HG02623 (cell line): ENCODE results near the gene VTI1A.
"Not testable (repeated sequence)": the region's sequence is repeated elsewhere in the genome, so short reads cannot be mapped to it uniquely, and the experiment has no call there.

Experiments
- ATAC-seq: cut with Tn5 transposase; IDR thresholded peaks from one replicate; pipeline ENCODE4 v1.9.1; 2021; ENCODE audit warnings: moderate library complexity; ENCODE audit not compliant: unreplicated experiment

VTI1A gene

DNA sequence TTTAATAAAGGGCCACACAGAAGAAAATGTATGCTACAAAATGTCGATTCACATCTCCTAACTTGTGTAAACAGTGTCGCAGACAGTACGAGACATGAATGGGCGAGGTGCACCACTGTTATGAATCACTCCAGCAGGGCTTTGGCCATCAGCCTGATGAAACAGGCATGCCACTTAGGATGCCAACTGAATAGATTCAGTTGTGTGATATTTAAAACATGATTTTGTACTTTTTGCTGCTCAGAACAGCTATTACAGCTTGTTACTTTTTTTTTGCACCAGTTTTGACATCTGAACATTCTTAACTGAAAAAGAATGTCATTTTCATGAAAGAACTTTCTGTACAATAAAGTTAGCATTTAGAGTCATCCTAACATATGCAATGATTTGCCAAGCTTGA lies 138.1 kb downstream of the VTI1A start:
- no peak for ATAC-seq

DNA sequence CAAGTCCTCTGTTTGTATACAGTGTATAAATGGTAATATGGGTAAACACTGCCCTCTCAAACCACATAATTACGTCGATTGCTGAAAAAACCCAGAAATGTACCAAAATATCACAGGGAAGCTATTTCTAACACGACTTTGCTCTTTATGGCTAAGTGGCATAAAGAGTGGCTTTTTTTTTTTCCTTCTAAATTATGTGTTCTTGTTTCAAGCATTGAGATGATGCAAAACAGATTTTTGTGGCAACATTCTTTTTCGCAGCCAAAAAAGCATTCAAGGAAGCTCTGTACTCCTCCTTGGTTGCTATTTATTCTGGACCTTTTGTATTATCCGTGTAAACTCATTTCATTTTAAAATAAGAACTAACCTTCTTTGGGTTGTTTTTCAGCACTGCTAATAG lies 138.9 kb downstream of the VTI1A start:
- no peak for ATAC-seq

DNA sequence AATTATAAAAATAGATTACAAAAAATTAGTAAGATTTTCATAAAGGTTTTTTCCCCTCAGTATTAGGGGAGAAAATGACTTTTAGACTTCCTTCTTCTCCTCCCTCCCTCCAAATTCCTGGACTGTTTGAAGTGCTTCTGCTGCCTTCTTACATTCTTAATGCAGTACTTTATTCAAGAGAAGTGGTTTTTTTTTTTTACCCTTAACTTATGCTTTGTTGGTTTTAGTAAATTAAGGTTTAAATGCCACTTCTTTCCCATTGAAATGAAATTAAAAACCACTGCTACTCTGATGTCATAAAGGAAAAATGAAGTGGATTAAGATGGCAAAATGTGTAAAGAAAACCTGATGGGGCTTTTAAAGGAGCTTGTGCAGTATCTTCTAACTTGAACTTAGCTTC lies 140.7 kb downstream of the VTI1A start:
- ATAC-seq, result no peak

DNA sequence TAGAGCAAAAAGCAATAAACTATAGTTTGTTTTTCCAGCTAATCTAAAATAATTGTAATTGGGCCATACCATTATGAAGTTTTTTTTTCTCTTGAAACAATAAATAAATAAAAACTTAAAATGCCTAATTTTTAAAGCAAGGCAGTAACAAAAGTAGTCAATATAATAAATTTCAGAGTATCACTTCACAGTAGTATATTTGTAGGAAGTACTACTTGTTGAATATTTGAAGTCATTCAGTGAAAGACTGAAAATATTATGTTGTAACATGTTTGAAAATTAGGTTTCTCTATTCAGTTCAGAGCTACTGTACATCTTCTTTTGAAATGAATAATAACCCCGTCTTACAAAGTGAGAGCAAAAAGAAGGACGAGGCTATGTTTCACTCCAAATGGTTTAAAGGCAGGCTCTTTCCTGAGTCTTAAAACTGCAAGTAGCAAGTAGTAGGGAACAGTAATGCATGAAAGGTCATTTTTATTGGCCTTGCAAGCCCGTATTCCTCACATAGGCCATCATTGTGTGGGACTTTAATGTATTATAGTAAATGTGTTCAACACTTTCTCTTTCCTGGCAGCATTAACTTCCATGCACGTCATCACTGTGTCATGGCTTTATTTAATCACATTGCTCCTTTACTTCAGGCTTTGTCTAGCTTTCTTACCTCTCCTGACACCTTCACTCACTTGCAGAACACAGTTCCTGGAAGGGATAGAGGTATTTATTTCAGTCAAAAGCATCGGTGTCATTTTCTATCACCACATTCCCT lies 141.4 kb downstream of the VTI1A start:
- ATAC-seq, result no peak

DNA sequence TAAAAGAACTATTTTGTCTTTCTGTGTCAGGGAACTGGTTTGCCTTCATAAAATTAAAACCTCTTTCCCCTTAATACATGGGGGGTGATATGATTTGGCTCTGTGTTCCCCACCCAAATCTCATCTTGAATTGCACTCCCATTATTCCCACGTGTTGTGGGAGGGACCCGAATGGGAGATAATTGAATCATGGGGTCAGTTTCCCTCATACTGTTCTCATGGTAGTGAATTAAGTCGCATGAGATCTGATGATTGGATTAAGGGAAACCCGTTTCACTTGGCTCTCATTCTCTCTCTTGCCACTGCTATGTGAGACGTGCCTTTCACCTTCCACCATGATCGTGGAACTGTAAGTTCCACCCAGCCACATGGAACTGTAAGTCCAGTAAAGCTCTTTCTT lies 142.1 kb downstream of the VTI1A start:
- ATAC-seq, result no peak

DNA sequence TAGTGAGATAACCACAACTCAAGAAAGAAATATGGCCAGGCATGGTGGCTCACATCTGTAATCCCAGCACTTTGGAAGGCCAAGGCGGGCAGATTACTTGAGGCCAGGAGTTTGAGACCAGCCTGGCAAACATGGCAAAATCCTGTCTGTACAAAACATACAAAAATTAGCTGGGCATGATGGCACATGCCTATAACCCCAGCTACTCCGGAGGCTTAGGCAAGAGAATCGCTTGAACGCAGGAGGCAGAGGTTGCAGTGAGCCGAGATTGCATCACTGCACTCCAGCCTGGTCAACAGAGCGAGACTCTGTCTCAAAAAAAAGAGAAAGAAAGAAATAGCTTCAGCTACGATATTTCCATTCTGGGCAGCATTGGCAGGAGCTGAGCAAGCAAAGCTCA lies 143.8 kb downstream of the VTI1A start:
- not testable (repeated sequence) for ATAC-seq

DNA sequence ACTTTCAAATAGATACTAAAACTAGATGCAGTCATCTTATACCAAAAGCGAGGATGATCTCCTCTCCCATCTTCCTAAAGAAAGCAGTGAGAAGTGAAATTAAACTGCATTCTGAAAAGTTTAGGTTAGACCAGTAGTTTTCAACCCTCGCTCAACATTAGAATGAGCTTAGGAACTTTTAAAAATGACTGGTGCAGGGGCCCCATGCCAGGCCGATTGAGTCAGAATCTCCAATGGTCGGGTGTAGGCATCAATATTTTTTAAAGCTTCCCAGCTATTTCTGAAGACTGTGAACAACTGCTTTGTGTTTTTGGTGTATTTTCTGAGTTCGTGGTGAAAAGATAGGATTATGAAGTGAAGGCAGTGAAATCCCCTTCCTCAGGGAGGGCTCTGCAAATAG lies 146.0 kb downstream of the VTI1A start:
- ATAC-seq, result no peak

DNA sequence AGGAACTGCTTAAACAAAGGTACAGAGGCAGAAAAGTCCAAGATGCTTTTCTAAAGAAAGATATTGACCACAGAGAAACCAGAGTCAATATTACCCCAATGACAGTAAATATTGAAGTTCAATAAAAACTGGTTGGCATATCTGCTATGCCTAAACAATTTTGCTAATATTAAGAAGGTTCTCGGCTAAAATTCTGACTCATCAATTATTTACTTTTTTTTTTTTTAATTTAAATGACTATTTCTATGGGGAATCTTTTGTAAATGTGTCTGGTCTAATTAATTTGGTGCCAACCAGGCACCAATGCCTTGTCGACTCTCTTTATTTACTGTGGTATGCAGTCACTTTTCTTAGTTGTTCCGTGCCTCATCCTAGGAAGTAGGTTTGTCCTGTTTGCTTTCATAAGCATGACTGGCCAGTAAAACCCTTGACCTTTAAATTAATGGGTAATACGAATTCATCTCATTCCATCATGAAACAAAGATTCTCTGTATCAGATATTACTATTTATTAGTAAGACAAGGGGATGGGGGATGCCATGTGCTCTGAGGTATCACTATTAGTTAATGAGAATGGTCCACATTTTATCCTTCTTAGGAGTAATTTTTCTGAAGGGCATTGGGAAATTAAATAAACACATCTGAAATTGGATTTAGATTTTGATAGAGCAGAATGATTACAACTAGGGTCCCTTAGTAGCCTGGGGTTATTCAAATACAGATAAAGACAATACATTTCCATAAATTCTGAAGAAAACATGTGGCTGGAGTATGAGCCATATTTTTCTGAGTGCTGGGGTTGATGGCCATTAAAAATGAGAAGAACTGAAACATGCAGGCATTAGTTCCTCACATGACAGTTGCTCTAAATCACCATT lies 154.4 kb downstream of the VTI1A start:
- no peak for ATAC-seq

DNA sequence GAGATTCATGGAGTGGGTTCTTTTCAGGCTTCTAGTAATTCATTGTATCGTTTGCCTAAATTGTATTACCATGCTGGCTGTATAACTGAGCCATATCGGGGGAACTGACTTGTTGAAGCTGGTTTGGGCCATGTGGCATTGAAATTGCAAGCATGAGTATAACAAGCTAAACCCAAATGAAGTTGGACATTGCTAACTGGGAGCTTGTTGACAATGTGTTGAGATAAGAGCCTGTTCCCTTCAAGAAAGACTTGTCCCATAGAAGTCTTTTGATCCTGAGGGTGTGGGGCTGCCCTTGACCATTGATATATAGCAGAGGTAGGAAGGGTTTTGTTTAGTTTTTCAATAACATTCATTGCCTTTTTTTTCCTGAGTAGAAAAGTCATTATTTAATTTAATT lies 156.0 kb downstream of the VTI1A start:
- no peak for ATAC-seq

DNA sequence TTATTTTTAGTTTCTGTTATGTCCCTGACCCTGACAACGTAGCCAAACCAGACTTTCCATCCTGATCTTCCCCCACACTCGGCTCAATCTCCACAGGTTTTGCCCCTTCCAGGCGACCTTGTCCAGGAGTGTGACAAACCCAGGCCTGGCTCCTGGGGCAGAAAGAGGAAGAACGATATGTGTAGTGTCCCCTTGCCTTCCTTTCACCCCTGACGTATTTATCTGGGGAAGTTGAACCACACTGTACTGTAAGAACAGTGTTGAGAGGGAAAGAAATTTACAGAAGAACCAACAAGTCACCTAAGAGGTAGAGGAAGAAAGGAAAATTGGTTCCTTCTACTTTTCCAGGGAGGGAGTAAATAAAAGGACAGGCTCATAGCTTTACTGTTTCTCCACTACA lies 158.0 kb downstream of the VTI1A start:
- ATAC-seq, result no peak

DNA sequence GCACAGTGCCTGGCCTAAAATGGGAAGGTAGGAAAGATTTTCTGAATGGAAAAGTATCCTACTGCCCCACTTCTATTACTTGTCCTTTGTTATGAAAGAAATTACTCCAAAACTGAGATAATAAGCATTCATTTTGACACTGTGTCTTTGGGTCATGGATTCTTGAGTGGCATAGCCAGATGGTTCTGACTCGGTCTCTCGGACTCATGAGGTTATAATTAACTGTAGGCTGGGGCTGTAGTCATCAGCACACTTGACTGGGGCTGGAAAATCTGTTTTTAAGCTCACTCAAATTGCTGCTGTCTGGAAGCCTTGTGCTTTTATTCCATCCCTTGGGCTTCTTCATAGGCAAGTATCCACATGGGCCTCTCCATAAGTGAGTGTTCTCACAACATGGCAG lies 160.5 kb downstream of the VTI1A start:
- ATAC-seq, result no peak

DNA sequence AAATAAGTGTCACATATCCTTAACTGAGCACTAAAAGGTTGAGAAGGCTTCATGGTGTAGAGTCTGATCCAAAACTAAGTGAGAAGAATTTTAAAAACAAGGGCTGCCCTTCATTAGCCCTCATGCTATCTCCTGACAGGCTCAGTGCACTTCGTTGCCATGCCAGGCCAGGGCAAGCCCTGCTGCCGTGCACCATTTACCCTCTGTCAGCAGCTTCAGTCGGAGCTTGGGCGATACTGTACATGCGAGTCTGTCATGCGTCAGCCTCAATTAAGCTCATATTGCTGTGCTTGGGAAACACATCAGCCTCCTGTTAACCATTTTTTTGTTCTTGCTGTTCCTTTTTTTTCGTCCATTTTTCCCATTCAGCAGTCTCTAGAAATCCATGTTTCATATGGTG lies 166.6 kb downstream of the VTI1A start:
- ATAC-seq, result no peak

DNA sequence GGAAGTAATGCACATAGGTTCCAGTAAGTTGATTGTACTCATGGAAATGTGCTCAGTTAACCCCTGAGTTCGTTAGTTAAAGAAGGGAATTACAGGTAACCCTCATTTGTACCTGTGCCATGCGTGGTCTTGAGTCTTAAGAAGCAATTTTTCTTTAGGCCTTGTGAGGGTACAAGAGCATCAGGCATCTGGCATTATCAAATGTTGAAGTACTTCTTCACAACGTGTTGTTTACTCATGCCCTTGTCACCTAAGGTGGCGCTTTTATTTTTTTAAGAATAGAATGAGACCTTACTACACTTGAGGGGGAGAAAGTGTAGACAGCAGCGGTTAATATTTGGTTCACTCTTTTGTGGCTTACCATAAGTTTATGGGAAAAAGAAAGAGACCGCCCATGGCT lies 167.1 kb downstream of the VTI1A start:
- ATAC-seq, result no peak

DNA sequence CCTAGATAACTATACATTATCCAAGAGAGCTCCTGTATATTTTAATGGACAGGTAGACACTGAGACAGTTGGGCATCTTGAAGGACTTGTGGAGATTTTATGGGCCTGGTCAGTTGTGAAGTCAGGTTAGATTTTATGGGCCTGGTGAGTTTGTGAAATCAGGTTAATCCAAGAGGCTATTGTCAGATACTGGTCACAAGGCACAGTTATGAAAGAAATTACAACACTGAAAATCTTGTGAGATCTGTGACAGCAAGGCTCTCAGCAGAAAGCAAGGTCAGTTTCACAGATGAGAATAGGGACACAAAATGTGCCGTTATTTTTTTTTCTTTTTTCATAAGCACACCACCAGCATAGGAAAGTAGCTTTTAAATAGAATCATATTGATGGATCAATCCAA lies 167.6 kb downstream of the VTI1A start:
- ATAC-seq, result no peak

DNA sequence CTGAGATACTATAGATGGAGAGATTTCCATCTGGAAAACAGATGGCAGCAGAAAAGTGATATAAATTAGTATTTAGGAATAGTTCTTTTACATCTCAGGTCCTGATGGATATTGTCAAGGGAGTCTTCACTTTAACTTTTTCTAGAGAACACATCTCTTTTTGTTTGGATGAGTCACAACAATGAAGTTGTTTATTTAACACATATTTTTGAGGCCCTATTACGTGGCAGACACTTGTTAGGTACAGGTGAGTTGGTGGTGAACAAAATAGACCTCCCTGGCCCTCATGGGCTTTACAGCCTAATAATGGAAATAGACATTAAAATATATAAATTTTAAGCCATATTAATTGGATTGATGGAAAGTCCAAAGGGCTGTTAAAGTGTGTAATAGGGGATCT lies 168.3 kb downstream of the VTI1A start:
- no peak for ATAC-seq

DNA sequence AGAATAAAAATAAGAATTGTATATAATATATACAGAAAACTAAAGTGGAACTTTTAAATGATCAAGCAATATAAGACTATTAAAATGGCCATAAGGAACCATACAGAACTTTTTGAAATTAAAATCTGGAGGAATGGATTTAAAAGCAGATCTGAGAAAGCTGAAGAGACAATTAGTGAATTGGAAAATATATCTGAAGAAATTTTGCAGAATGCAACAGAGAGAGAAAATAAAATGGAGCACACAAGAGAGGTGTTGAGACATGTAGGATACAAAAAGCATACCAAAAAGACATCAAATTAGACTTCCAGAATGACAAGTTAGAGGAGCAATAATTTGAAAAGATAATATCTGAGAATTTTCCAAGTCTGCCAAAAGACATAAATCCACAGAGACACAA lies 169.6 kb downstream of the VTI1A start:
- no peak for ATAC-seq

DNA sequence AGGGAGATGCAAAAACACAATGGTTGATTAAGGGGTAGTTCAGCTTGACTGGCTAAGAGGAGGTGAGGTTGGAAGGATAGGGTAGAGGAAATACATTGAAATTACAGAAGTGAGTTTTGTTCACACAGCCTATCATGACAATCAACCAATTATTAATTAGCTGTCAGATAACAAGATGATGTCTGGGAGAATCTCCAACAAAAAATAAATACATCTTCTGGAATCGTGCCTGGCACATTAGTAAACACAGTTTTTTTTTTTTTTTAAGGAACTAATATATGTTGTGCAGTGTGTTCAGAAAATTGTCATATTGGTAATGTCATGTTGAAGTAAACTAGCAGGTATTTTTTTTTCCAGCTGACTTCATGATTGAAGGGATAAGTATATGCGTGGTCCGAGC lies 171.8 kb downstream of the VTI1A start:
- ATAC-seq, result no peak

DNA sequence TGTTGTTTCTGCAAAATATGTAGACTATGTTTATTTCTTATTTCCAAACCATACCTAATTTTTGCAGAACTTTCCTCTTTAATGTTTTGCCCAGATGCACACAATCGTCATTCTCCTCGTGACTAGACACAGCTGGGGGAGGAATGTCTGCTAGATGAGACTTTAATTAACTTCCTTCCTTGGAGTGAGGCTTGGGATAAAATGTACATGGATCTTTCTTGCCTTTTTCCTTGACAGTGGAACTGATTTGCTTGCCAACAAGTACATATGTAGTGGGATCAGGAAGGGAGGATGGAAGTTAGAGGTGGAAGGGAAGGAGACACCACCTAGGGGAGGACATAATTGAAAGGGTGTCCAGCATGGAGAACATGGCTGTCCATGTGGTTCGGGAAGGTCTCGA lies 172.5 kb downstream of the VTI1A start:
- ATAC-seq, result no peak

DNA sequence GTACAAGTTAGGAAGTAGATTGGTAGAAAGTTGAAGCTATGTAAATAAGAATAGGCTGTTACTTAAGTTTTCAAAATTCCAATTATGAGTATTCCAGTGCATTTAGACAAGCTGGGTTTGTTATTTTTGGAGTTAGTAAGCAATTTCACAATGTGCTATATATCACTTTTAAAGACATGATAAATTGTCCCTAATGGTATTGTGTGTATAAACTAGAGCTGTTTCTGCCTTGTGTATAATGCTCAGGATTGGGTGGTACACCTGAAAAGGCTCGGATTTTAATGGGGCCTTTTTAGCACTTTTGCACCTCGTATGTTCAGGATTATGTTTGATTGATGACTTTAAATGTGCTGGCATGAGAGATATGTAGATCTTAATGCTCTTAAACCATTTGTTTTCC lies 175.8 kb downstream of the VTI1A start:
- ATAC-seq, result no peak

DNA sequence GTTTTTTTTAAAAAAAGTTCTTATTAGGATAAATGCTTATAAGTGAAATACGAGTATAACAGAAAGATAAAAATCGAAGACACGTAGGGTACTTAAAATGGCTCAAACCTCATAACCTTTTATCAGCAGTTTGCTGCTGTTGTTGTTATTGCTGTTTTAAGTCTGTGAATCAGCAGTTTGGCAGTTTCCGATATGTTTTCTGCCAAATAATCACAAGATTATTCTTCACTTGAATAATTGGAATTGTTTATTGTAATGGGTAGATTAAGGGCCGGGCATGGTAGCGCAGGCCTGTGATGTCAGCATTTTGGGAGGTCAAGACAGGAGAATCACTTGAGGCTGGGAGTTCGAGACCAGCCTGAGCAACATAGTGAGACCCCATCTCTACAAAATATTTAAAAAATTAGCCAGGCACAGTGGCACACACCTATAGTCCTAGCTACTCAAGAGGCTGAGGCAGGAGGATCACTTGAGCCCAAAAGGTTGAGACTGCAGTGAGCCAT lies 177.6 kb downstream of the VTI1A start:
- no peak for ATAC-seq

DNA sequence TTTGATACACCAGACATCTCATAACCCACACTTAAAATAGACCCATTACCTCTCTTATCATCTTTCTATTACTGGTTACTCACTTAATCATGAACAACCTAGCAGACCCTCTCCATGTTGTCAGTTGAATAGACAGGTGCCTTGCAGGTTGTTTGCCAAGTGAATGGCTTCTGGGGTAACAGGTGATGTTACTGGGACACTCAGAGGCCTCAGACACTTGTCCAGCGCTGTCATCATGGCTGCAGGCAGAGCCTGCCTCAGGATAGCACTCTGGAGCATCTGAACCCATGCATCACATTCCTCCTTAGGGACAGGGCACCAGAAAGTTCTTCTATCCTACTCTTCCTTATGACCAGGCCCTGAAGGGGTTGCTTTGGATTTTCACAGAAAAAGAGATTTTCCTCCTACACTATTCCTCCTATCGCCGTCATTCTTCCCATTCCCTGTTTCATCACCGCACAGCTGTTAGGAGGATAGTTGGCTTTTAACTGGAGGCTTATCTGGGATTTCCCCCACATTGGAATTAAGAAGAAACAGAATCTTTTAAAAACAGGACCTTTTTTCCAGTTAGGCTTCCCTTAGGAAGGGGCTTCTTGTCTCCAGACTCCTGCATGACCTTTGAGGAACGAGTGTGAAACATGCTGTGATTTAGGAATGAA lies 182.1 kb downstream of the VTI1A start:
- ATAC-seq, result no peak
